K562 (cell line): ENCODE results near the gene UBE2S. TPM values are rescaled to one million over a fixed set of nuclear protein-coding genes. Genes with fewer than 3 reads are reported as not detected.

Source experiments
- BCL6 ChIP-seq: fragments of 250-450 bp; sonication (Bioruptor Pico); IDR thresholded peaks from 2 replicates; pipeline ENCODE4 v1.4.0; 2020
- CBX8 ChIP-seq: fragments of 200-600 bp; sonication (generic); IDR thresholded peaks from 2 replicates; pipeline ENCODE4 v1.6.1; 2012; ENCODE audit warnings: borderline replicate concordance, mixed run types, low read depth, mild to moderate bottlenecking, moderate library complexity, mixed read lengths, low read length, control low read depth, inconsistent platforms; ENCODE audit not compliant: poor library complexity, severe bottlenecking; ENCODE audit errors: extremely low read depth
- CXXC5 ChIP-seq: fragments of 250-450 bp; sonication (Bioruptor Pico); IDR thresholded peaks from 2 replicates; pipeline ENCODE4 v1.8.0; 2022; ENCODE audit warnings: inconsistent platforms, mild to moderate bottlenecking, moderate library complexity
- E2F8 ChIP-seq: fragments of 450-650 bp; IDR thresholded peaks from 2 replicates; pipeline ENCODE4 v1.7.1; 2018; ENCODE audit warnings: mild to moderate bottlenecking, low read depth; ENCODE audit not compliant: partially characterized antibody
- FOXP1 ChIP-seq: sonication (generic); formaldehyde crosslinking; IDR thresholded peaks from 2 replicates; pipeline ENCODE4 v1.8.0; 2022; ENCODE audit warnings: mild to moderate bottlenecking, missing genetic modification reagents
- FUS ChIP-seq: fragments of 200-400 bp; formaldehyde crosslinking; optimal IDR thresholded peaks from 2 replicates; pipeline ENCODE3; 2017; ENCODE audit warnings: low read depth, low read length
- HDAC6 ChIP-seq: IDR thresholded peaks from 2 replicates; pipeline ENCODE4 v1.6.1; 2012; ENCODE audit warnings: low read depth, mild to moderate bottlenecking, control low read depth, inconsistent platforms, low read length, moderate library complexity
- NCOA4 ChIP-seq: fragments of 450-650 bp; IDR thresholded peaks from 2 replicates; pipeline ENCODE4 v1.6.1; 2018; ENCODE audit warnings: mild to moderate bottlenecking; ENCODE audit not compliant: partially characterized antibody
- PATZ1 ChIP-seq: fragments of 250-450 bp; sonication (Bioruptor Pico); IDR thresholded peaks from 2 replicates; pipeline ENCODE4 v1.5.0; 2020; ENCODE audit warnings: mild to moderate bottlenecking, borderline replicate concordance
- POLR2A ChIP-seq: fragments of 450-650 bp; conservative IDR thresholded peaks from 2 replicates; pipeline ENCODE4 v1.6.1; 2016
- RUNX1 ChIP-seq: sonication (generic); IDR thresholded peaks from 2 replicates; pipeline ENCODE4 v1.6.1; 2016; ENCODE audit warnings: antibody characterized with exemption, low read depth
- SIN3B ChIP-seq: fragments of 450-650 bp; IDR thresholded peaks from 2 replicates; pipeline ENCODE4 v1.6.1; 2017; ENCODE audit warnings: low read depth, mild to moderate bottlenecking, moderate library complexity
- SMAD3 ChIP-seq: fragments of 450-650 bp; formaldehyde crosslinking; conservative IDR thresholded peaks from 2 replicates; pipeline ENCODE4 v1.4.0; 2020; ENCODE audit warnings: mild to moderate bottlenecking
- SMARCA5 ChIP-seq: fragments of 450-650 bp; IDR thresholded peaks from 2 replicates; pipeline ENCODE4 v1.6.1; 2016
- SREBF1 ChIP-seq: fragments of 150-350 bp; IDR thresholded peaks from 2 replicates; pipeline ENCODE4 v1.6.1; 2014; ENCODE audit warnings: antibody characterized with exemption, low read depth, low read length, borderline replicate concordance
- XRCC3 ChIP-seq: fragments of 450-650 bp; IDR thresholded peaks from 2 replicates; pipeline ENCODE4 v1.6.1; 2017; ENCODE audit warnings: mild to moderate bottlenecking, moderate library complexity
- ZBED1 ChIP-seq: IDR thresholded peaks from 2 replicates; pipeline ENCODE4 v1.6.1; 2014
- polyA plus RNA-seq, 8 experiments: library from polyadenylated mRNA; depleted of rRNA in 4 of 8; stranded (reverse) in 5 of 8; unstranded in 3 of 8; fragments of >200 nt; fragmentation: Nextera tagmentation in 2 of 8; fragmentation: Illumina TruSeq in 1 of 8; extraction: Ambion mirVana in 2 of 8; extraction: Trizol in 1 of 8; gene quantifications; 2 replicates each; pipeline versions ENCODE4 v1.2.1 to v1.2.3, GENCODE V29; 2011 to 2014; ENCODE audit warnings: inconsistent platforms in 1 of 8, missing spikeins in 1 of 8
- total RNA-seq, 7 experiments: library from RNA; depleted of rRNA in 6 of 7; stranded (reverse); fragments of >200 nt in 6 of 7; fragmentation: Illumina TruSeq in 2 of 7; extraction: Trizol in 2 of 7; gene quantifications; 2 replicates each; pipeline versions ENCODE4 v1.2.1 to v1.2.3, GENCODE V29; 2011 to 2021; ENCODE audit warnings: low replicate concordance in 1 of 7
- TF ChIP-seq, protein P1 (sequence below): fragments of 450-650 bp; formaldehyde crosslinking; IDR thresholded peaks from 2 replicates; pipeline ENCODE4 v1.4.0; 2020; ENCODE audit warnings: mild to moderate bottlenecking, mixed read lengths
- TF ChIP-seq, protein P2 (sequence below): sonication (generic); formaldehyde crosslinking; IDR thresholded peaks from 2 replicates; pipeline ENCODE4 v1.4.0; 2020; ENCODE audit warnings: mild to moderate bottlenecking, missing genetic modification reagents
- TF ChIP-seq, protein P3 (sequence below): sonication (generic); formaldehyde crosslinking; IDR thresholded peaks from 2 replicates; pipeline ENCODE4 v1.8.1; 2023; ENCODE audit warnings: mild to moderate bottlenecking, missing genetic modification reagents

Gene UBE2S
- total and polyA plus RNA-seq, 9 of the 15 experiments (the other 6 are each of a cell fraction or from before 2014, with no cell fraction given) = 1.5 to 1,305 (median 157) TPM

DNA sequence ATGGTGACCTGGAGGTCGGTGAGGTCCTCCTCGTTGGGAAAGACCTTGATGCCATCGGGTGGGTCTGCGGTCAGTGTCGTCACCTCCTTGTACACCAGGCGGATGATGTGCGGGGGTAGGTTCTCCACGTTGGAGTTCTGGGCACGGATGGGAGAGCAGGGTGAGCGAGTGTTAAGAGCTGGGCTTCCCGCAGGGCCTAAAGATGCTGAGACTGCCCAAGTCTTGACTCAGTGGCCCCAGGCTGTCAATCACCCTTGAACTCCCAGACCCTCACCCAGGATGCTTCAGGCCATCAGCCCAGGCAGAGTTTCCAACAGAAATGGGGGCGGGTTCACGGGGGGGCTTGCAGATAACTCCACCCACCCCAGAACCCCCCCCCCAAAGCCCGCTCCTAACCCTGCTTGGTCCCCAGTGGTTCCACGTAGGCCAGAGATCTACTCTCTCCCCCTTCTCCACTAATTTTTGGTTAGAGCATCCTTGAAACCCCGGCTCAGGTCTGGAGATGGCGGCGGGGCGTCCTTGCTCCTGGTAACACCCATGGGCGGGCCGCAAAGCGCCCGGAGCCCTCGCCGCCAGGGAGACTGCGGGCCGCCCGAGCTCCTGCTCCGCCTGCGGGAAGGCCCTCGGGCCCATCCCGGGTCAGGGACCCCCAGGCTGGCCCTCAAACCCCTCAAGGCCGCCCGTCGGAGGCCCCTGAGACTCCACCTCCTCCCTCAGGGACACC, 600 bp downstream of the UBE2S start (continued):
- no peak for TF ChIP-seq CXXC5 (CRISPR knock-in tag)
- TF ChIP-seq SREBF1 = no peak
- TF ChIP-seq POLR2A = no peak
- TF ChIP-seq HDAC6 = no peak
- no peak for TF ChIP-seq BCL6 (CRISPR knock-in tag)
- TF ChIP-seq, protein P1, sequence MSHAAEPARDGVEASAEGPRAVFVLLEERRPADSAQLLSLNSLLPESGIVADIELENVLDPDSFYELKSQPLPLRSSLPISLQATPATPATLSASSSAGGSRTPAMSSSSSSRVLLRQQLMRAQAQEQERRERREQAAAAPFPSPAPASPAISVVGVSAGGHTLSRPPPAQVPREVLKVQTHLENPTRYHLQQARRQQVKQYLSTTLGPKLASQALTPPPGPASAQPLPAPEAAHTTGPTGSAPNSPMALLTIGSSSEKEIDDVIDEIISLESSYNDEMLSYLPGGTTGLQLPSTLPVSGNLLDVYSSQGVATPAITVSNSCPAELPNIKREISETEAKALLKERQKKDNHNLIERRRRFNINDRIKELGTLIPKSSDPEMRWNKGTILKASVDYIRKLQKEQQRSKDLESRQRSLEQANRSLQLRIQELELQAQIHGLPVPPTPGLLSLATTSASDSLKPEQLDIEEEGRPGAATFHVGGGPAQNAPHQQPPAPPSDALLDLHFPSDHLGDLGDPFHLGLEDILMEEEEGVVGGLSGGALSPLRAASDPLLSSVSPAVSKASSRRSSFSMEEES = no peak
- no peak for TF ChIP-seq SMARCA5
- TF ChIP-seq XRCC3 = no peak
- TF ChIP-seq NCOA4 = no peak
- TF ChIP-seq, protein P2, sequence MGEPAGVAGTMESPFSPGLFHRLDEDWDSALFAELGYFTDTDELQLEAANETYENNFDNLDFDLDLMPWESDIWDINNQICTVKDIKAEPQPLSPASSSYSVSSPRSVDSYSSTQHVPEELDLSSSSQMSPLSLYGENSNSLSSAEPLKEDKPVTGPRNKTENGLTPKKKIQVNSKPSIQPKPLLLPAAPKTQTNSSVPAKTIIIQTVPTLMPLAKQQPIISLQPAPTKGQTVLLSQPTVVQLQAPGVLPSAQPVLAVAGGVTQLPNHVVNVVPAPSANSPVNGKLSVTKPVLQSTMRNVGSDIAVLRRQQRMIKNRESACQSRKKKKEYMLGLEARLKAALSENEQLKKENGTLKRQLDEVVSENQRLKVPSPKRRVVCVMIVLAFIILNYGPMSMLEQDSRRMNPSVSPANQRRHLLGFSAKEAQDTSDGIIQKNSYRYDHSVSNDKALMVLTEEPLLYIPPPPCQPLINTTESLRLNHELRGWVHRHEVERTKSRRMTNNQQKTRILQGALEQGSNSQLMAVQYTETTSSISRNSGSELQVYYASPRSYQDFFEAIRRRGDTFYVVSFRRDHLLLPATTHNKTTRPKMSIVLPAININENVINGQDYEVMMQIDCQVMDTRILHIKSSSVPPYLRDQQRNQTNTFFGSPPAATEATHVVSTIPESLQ (CRISPR knock-in tag) = no peak
- TF ChIP-seq PATZ1 = no peak
- no peak for TF ChIP-seq CBX8
- TF ChIP-seq RUNX1 = no peak
- no peak for TF ChIP-seq FOXP1
- TF ChIP-seq, protein P3, sequence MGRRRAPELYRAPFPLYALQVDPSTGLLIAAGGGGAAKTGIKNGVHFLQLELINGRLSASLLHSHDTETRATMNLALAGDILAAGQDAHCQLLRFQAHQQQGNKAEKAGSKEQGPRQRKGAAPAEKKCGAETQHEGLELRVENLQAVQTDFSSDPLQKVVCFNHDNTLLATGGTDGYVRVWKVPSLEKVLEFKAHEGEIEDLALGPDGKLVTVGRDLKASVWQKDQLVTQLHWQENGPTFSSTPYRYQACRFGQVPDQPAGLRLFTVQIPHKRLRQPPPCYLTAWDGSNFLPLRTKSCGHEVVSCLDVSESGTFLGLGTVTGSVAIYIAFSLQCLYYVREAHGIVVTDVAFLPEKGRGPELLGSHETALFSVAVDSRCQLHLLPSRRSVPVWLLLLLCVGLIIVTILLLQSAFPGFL (CRISPR knock-in tag) = no peak
- TF ChIP-seq FUS = no peak
- TF ChIP-seq ZBED1 = no peak
- no peak for TF ChIP-seq E2F8
- no peak for TF ChIP-seq SIN3B
- no peak for TF ChIP-seq SMAD3
